Measurements from ENCODE around the gene DNAJB9. TPM values are rescaled to one million over a fixed set of nuclear protein-coding genes. Genes with fewer than 3 reads are reported as not detected.

Gene DNAJB9
- total RNA-seq, 1 donor from 2014 or later = 47.9 TPM

- no peak overlapping the region for H3K4me3 ChIP-seq
- intact Hi-C loops (cut with micrococcal nuclease) = no loop called here
- no peak for TF ChIP-seq CTCF (IDR thresholded peaks at IDR 0.05; ENCODE audit: borderline replicate concordance)
- peaks cover 19% of the 10 kb centered on the region for H3K9me3 ChIP-seq (replicated peaks)
- H3K36me3 ChIP-seq = peaks cover 4% of the 10 kb centered on the region
- no peak overlapping the region for H3K27ac ChIP-seq (replicated peaks)
- H3K27me3 ChIP-seq (ENCODE audit: low read depth) = no peaks in the 10 kb centered on the region
- H3K4me1 ChIP-seq = peaks cover 7% of the 10 kb centered on the region
- DNase-seq = no peak
Measured at GRCh38 chr7:108557617-108558016, 12.1 kb upstream of the DNAJB9 start.

GRCh38 chr7:108559253-108559652 is 10.4 kb upstream of the DNAJB9 start:
- H3K9me3 ChIP-seq (replicated peaks) = peaks cover 19% of the 10 kb centered on the region
- H3K4me1 ChIP-seq = peaks cover 7% of the 10 kb centered on the region
- H3K27ac ChIP-seq (replicated peaks) = no peak overlapping the region
- no peak for DNase-seq
- H3K36me3 ChIP-seq = peaks cover 11% of the 10 kb centered on the region
- intact Hi-C loops (cut with micrococcal nuclease) = no loop called here
- no peaks in the 10 kb centered on the region for H3K27me3 ChIP-seq (ENCODE audit: low read depth)
- H3K4me3 ChIP-seq = no peak overlapping the region
- no peak for TF ChIP-seq CTCF (IDR thresholded peaks at IDR 0.05; ENCODE audit: borderline replicate concordance)

- TF ChIP-seq CTCF (IDR thresholded peaks at IDR 0.05; ENCODE audit: borderline replicate concordance) = no peak
- peaks cover 19% of the 10 kb centered on the region for H3K9me3 ChIP-seq (replicated peaks)
- peaks cover 11% of the 10 kb centered on the region for H3K4me1 ChIP-seq
- peaks cover 24% of the 10 kb centered on the region for H3K36me3 ChIP-seq
- H3K4me3 ChIP-seq = no peak overlapping the region
- intact Hi-C loops (cut with micrococcal nuclease) = no loop called here
- H3K27me3 ChIP-seq (ENCODE audit: low read depth) = no peaks in the 10 kb centered on the region
- H3K27ac ChIP-seq (replicated peaks) = peak overlapping the region; percentile 16
- DNase-seq = no peak
Measured at GRCh38 chr7:108561047-108561619, 8.5 kb upstream of the DNAJB9 start.

GRCh38 chr7:108565987-108566386 is 3.7 kb upstream of the DNAJB9 start:
- no peaks in the 10 kb centered on the region for H3K9me3 ChIP-seq (replicated peaks)
- TF ChIP-seq CTCF (IDR thresholded peaks at IDR 0.05; ENCODE audit: borderline replicate concordance) = no peak
- no peak overlapping the region for H3K4me3 ChIP-seq
- intact Hi-C loops (cut with micrococcal nuclease) = no loop called here
- no peak overlapping the region for H3K27ac ChIP-seq (replicated peaks)
- no peaks in the 10 kb centered on the region for H3K27me3 ChIP-seq (ENCODE audit: low read depth)
- peaks cover 24% of the 10 kb centered on the region for H3K36me3 ChIP-seq
- H3K4me1 ChIP-seq = peaks cover 55% of the 10 kb centered on the region
- no peak for DNase-seq

- Histone ChIP-seq H3K4me1 (peaks cover 78% of the 10 kb centered on the region), H3K36me3 (peaks cover 31% of the 10 kb centered on the region), H3K27me3 (ENCODE audit: low read depth) (no peaks in the 10 kb centered on the region), H3K4me3 (peak overlapping the region; percentile 93), H3K27ac (replicated peaks) (peak overlapping the region; percentile 96), H3K9me3 (replicated peaks) (no peaks in the 10 kb centered on the region)
- no peak for TF ChIP-seq CTCF (IDR thresholded peaks at IDR 0.05; ENCODE audit: borderline replicate concordance)
- intact Hi-C loops (cut with micrococcal nuclease) = no loop called here
- no peak for DNase-seq
Measured at GRCh38 chr7:108568801-108569380, 783 bp upstream of the DNAJB9 start.
